Loucy (cell line): Measurements from ENCODE around the gene SPATA9.

Experiments used
- CTCF ChIP-seq: fragments of 200-600 bp; sonication (generic); conservative IDR thresholded peaks from 2 replicates; pipeline ENCODE4 v1.5.1; 2014; ENCODE audit warnings: mild to moderate bottlenecking, antibody characterized with exemption, low read length
- EZH2phosphoT487 ChIP-seq: fragments of 200-600 bp; IDR thresholded peaks from 2 replicates; pipeline ENCODE4 v1.6.1; 2018; ENCODE audit warnings: antibody characterized with exemption, mild to moderate bottlenecking, moderate library complexity, borderline replicate concordance

GRCh38 chr5:95615164-95615467, 67.7 kb downstream of the SPATA9 start:
- TF ChIP-seq CTCF (no peak), EZH2phosphoT487 (no peak)
